OCI-LY3 (cell line): ENCODE measurements around the gene SFT2D1.

Source experiments
- EZH2phosphoT487 ChIP-seq: fragments of 200-600 bp; shearing (Covaris generic); IDR thresholded peaks from 2 replicates; pipeline ENCODE4 v1.6.1; 2018; ENCODE audit warnings: antibody characterized with exemption, mixed run types, low read depth
- TF ChIP-seq, protein P1 (sequence below): fragments of 200-600, 300-600 bp; sonication (generic); IDR thresholded peaks from 2 replicates; pipeline ENCODE4 v1.5.1; 2014; ENCODE audit warnings: antibody characterized with exemption, low read length, low read depth

DNA sequence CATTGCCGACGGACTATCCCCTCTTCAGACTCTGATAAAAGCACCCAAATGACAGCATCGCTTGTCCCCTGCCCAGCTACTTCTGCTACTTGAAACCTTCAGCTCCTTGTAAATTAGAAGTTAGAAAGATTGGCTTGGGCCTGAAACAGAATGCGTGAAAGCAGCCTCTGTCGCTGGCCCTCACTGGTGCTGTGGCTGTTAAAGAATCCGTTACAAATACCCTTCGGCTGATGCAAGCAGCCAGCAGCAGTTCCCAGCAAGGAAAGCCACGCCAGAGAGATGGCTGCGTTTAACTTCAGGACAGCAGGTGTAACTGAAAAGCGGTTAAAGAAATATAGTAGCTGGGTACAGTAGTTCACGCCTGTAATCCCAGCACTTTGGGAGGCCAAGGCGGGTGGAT, 31.7 kb downstream of the SFT2D1 start:
- TF ChIP-seq, protein P1, sequence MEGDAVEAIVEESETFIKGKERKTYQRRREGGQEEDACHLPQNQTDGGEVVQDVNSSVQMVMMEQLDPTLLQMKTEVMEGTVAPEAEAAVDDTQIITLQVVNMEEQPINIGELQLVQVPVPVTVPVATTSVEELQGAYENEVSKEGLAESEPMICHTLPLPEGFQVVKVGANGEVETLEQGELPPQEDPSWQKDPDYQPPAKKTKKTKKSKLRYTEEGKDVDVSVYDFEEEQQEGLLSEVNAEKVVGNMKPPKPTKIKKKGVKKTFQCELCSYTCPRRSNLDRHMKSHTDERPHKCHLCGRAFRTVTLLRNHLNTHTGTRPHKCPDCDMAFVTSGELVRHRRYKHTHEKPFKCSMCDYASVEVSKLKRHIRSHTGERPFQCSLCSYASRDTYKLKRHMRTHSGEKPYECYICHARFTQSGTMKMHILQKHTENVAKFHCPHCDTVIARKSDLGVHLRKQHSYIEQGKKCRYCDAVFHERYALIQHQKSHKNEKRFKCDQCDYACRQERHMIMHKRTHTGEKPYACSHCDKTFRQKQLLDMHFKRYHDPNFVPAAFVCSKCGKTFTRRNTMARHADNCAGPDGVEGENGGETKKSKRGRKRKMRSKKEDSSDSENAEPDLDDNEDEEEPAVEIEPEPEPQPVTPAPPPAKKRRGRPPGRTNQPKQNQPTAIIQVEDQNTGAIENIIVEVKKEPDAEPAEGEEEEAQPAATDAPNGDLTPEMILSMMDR: no peak
- no peak for TF ChIP-seq EZH2phosphoT487
